ENCODE measurements around the gene PGBD5.
"Not testable (repeated sequence)": the region's sequence is repeated elsewhere in the genome, so short reads cannot be mapped to it uniquely, and the experiment has no call there.

Gene PGBD5, protein sequence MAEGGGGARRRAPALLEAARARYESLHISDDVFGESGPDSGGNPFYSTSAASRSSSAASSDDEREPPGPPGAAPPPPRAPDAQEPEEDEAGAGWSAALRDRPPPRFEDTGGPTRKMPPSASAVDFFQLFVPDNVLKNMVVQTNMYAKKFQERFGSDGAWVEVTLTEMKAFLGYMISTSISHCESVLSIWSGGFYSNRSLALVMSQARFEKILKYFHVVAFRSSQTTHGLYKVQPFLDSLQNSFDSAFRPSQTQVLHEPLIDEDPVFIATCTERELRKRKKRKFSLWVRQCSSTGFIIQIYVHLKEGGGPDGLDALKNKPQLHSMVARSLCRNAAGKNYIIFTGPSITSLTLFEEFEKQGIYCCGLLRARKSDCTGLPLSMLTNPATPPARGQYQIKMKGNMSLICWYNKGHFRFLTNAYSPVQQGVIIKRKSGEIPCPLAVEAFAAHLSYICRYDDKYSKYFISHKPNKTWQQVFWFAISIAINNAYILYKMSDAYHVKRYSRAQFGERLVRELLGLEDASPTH

DNA sequence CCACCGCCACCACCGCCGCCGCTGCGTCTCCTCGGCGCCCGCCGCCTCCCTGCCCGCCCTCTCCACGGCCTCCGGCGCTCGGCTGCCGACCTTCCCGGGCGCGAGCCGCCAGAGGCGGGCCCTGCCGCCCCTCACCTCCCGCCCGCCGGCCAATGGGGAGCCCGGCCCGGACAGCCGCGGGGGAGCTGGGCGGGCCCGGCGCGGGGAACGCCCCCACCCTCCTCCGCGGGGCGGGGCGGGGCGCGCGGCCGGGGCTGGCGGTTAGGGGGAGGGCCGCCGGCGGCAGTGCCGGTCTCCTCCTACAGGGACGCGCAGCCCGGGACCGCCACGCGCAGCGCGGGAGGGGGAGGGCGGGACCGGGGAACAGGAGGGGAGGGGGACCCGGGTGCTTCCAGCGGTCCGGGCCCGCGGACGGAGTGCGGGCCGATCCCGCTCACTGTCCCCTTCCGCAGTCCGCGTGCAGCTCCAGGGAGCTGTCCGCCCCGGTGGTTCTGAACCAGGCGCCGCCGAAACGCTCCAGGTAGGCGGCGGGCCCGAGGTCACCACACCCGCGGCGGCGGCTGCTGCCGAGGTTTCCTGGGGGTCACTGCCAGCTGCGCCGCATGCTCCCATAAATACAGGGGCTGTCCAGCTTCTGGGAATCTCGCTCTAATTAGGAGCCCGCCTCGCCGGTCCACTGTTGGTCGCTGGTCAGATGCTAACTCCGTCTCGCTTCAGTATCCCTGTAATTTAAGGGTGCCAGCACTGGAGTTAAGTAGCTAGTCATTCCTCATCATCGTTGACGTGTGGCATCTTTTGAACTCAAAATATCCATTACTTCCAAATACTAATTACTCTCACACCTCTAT is at the start of gene PGBD5:
Gene PGBD5 (minus strand): TSS at position 87 of the 848 bp plus-strand sequence. CDS start 404 bp downstream, outside the sequence.
- DNase-seq (ENCODE audit: low spot score), result peak; percentile 80

DNA sequence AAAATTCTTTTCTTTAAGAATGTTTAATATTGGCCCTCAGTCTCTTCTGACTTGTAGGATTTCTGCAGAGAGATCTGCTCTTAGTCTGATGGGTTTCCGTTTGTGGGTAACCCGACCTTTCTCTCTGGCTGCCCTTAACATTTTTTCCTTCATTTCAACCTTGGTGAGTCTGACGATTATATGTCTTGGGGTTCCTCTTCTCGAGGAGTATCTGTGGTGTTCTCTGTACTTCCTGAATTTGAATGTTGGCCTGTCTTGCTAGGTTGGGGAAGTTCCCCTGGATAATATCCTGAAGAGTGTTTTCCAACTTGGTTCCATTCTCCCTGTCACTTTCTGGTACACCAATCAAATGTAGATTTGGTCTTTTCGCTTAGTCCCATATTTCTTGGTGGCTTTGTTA is 48.8 kb upstream of the PGBD5 start:
- not testable (repeated sequence) for DNase-seq (ENCODE audit: low spot score)

DNA sequence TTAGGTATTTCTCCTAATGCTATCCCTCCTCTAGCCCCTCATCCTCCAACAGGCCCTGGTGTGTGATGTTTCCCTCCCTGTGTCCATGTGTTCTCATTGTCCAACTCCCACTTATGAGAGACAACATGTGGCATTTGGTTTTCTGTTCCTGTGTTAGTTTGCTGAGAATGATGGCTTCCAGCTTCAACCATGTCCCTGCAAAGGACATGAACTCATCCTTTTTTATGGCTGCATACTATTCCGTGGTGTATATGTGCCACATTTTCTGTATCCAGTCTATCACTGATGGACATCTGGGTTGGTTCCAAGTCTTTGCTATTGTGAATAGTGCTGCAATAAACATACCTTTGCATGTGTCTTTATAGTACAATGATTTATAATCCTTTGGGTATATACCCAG is 44.6 kb upstream of the PGBD5 start:
- not testable (repeated sequence) for DNase-seq (ENCODE audit: low spot score)

DNA sequence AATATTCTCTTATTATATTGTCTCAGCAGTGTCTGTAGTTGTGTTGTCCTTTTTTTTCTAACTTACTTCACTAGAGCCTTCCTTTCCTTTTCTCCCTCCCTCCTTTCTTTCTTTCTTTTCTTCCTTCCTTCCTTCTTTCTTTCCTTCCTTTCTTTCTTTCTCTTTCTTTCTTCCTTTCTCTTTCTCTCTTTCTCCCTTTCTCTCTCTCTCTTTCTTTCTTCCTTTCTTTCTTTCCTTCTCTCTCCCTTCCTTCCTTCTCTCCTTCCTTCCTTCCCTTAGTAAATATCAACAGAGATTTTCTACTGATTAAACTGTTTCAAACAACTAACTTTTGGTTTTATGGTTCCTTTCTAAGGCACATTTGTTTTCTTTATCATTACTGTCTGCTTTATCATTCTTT is 43.1 kb upstream of the PGBD5 start:
- no peak for DNase-seq (ENCODE audit: low spot score)

DNA sequence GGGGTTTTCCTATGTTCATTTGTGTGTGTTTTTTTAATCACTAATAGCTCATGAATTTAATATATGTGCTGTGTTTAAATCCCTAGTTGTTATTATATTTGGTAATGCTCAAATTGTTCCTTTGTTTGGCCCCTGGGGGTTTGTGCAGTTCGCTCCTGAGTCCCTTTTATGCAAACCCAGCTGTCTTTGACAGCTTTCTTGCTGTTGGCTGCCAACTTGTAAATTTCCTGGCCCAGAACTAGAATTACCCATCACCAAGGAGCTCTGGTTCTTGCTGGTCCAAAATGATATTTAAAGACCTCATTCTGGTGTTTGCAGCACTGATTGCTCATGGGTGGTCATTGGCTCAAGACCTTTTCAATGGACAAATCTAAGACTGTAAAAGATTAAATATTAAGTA is 39.6 kb upstream of the PGBD5 start:
- peak; percentile 66 for DNase-seq (ENCODE audit: low spot score)

DNA sequence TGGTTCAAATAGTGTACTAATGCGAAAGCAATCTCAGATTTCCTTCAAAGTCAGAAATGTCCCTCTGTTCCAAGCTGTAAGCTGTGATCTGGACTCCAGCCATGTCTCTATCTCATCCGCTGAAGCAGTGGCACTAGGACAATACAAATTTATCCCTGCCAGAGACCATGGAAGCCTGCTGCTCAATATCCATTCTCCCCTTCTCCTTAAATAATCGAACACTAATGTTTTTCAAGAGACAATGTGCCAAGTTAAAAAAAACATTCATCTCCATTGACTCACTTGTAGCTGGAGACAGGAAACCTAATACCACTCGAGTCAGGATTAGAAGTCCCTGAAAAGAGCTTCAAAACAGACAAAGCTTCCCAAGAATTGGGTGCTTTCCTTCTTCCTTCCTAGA is 38.5 kb upstream of the PGBD5 start:
- DNase-seq (ENCODE audit: low spot score), result peak; percentile 70

DNA sequence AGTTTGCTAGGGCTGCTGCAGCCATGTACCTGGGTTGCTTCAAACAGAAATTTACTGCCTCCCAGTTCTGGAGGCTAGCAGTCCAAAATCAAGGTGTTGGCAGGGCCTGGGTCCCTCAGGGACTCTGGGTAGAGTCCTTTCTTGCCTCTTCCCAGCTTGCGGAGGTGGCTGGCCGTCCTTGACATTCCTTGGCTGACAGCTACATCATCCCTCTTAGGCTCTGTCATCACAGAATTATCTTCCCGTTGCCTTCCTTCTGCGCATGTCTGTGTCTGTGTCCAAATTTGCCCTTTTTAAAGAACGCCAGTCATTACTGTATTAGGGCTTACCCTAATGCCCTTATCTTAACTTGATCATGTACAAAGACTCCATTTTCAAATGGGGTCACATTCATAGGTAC is 37.6 kb upstream of the PGBD5 start:
- DNase-seq (ENCODE audit: low spot score), result no peak

DNA sequence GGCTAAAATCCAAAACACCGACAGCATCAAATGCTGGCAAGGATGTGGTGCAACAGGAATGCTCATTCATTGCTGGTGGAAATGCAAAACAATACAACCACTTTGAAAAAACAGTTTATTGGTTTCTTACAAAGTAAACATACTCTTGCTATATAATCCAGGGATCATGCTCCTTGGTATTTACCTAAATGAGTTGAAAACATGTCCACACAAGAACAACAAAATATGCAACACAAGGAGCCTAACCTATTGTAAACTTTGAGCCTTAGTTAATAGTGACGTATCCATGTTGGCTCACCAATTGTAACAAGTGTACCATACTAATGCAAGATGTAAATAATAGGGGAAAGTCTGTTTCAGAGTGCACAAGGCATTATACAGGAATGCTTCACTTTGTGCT is 37.2 kb upstream of the PGBD5 start:
- no peak for DNase-seq (ENCODE audit: low spot score)

DNA sequence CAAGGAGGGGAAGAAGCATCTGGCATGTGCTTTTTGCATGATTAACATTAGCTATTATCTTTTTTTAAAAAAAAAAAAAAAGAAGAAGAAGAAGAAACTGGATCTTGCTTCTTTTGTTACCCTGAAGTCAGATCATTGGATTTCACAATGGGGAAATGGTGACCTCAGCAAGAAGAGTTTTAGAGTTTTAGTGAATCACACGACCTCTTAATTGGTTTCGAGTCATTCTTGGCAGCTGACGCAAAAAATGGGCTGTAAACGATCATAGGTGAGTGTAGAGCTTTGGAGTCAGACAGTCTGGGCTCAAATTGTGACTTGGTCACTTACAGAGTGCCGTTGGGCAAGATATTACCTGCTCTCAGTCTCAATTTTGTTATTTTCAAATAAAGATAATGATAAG is 33.3 kb upstream of the PGBD5 start:
- no peak for DNase-seq (ENCODE audit: low spot score)

DNA sequence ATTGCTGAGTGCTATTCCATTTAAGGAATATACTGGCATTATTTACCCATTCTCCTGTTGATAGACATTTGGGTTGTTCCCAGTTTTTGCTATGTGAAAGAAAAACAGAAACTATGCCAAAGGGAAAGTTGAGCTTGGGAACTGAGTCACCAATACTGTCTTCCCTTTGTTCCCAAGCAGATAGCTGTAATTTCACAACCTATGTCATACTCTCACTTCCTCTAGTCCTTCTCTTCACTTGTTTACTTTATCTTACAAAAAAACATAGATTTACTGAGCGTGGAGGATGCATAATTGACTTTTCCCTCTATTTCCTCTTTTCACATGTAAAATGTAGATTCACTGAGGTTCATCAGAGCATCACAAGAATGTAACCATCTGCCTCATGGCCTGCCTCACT is 32.4 kb upstream of the PGBD5 start:
- DNase-seq (ENCODE audit: low spot score), result no peak

DNA sequence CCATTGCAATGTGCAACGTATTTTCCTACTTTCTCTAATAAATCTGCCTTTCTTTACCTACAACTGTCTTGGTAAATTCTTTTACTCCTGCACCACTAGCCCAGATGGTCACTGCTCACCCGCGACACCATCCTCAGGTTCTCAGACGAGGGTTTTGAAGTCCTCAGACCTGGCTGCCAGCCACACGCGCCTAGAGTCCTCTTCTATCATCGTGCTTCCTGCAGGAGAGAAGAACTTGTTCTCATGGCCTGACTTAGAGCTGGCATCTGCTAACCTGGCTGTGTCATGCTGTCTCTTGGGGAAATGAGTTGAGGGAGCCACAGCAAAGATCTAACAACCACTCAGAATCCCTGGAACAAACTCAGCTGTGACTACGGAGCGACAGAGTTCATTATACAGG is 30.3 kb upstream of the PGBD5 start:
- DNase-seq (ENCODE audit: low spot score), result no peak

DNA sequence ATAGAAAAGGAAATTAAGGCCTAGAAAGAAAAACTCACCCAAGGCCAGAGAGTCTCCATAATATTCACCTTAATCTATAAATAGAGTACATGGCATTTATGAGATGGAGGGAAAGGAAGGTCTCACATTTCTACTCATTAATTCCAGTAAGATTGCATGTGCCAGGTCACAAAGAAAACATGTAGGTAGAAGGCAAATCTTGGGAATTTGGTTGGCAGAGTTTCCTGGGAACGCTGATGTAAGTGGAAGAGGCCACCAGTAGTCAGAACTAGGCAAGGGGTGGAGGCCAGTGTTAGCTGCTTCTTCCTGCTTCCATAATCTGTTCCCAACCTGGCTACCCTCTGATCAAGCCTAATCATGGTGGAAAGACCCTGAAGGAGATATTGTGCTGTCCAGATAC is 29.2 kb upstream of the PGBD5 start:
- DNase-seq (ENCODE audit: low spot score), result no peak

DNA sequence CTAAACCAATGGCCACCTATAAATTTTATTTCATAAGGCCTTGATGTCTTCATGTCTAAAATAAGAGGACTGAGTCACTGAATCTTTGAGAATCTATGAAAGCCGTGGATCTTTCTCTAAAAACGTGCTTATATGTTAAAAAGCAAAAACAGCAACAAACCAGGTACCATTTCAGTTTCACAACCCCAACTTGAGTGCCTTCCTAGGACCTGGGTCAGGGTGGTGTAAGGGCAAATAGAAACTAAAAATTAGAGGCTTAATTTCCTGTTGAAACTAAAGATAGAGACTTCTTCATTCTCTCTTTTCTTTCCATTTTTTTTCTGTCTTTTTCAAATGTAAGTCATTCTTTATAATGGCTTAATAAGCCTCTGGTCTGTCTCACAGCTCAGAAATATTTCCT is 27.2 kb upstream of the PGBD5 start:
- DNase-seq (ENCODE audit: low spot score), result no peak

DNA sequence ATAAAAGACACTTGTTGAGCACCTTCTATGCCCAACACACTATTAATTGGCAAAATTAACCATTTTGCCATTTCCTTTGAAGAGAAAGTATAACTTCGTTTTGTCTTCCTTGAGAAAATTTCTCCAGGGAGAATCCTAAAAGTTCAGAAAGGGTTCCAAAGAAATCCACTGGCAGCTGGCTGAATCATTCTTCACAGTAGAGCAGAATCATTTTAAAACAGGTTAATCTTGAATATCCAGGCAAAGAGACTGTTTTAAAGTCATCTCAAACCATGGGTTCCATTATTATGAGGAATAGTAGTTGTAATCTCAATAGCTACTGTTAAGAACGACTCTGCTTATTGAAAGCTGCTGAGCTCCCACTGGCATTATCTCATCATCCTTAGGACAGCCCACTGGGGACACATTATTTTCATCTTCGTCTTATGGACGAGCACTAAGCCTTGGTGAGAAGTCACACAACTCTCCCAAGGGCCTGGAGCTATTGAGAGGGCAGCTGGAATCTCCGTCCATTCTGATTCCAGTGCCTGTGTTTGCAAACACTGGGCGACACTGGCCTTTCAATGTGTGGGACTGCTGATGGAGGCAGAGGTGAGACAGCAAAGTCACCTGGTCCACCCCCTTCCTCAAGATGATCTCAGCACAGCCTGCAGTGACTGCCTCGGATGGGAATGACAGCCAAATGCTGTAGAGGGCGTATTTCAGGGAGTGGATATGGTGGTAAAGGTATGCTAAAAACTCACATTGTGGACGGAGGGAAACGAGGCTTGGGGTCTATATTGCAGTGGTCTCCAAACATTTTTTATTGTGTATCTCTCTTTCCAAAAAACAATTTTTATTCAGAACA is 15.3 kb upstream of the PGBD5 start:
- DNase-seq (ENCODE audit: low spot score), result no peak

DNA sequence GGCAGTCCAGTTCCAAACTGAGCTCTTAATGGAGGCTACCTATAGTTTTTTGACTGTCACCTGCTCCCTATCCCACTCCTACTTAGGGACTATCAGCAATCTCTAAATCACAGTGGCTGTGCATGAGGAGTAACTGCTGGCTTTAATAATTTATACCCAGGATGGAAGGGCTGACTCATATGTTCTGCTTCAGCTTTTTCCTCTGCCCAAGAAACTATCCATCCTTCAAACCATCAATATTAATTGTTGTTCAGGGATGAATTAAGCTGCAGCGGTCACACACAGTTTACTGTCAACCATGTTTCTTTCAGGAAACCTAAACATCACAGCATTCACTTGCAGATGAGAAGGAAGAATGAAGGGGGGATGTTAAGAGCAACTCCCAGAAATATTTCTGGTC is 9.0 kb upstream of the PGBD5 start:
- DNase-seq (ENCODE audit: low spot score), result no peak

DNA sequence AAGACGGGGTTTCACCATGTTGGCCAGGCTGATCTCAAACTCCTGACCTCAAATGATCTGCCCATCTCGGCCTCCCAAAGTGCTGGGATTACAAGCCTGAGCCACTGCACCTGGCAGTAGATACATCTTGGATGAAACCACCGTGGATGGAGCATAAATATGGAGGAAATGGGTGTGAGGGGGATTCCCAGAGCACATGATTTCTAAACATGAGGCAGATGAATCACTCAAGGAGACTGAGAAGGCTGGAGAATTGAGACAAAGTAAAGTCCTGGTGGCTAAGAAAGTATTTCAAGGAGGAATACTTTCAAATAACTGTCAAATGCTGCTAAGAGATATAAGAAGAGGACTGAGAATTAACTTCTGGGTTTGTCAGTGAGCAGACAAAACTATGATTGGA is 5.4 kb upstream of the PGBD5 start:
- no peak for DNase-seq (ENCODE audit: low spot score)

DNA sequence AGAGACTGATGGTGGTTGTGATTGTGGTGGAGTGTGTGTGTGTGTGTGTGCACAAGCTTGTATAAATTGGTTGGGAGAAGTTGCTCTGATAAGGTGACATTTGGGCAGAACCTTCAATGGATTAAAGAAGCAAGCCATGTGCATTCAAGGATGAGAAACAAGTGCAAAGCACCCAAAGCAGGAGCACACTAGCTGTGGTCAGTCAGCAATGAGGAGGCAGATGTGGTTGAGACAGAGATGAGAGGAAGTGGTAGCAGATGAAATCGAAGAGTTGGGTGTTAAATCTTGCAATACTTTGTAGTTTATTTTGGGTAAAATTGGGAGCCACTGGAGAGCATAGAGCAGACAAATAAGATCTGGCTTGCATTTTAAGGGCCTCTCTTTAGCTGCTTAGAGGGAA is 4.4 kb upstream of the PGBD5 start:
- no peak for DNase-seq (ENCODE audit: low spot score)

DNA sequence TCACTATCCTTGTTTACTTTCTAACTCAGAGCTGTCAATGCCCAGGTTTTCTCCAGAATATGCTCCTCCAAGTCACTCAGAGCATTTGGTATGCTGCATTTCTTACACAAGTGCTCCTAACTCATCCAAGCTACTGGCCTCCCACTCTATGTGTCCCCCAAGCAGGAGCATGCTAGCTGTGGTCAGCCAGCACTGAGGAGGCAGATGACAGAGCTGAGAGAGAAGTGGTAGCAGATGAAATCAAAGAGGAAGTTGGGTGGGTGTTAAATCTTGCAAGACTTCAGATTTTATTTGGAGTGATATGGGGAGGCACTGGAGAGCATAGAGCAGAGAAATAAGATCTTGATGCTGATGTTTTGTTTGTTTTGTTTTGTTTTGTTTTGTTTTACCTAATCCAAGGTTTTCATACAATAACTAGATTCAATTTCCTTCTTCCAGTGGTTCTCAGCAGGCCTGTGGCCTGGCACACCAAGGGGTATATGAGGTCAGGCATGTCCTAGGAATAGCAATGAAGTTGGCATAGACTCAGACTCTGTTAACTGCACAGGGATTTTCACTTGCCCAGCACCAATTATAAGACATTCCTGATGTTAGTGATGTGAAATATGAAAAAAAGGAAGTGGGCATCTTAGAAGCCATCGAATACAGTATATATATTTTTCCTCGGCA is 3.1 kb upstream of the PGBD5 start:
- DNase-seq (ENCODE audit: low spot score), result no peak

DNA sequence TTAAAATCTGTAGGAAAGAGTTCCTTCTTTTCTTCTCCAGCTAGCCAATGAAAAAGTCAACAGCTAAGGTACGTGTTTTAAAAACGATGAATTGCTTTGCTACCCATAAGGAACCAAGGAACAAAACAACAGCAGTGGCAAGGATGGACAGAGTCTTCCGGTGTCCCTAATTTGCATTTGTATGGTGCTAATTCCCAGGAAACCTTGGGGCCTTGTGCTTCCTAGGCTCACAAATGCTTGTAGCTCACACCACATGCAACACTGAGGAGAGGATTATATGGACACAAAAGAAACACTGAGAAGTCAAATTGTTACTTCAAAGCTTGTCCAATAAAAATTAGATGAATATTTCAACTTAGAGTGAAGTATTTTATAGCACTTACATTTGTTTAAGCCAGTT is 1.8 kb upstream of the PGBD5 start:
- DNase-seq (ENCODE audit: low spot score), result no peak

DNA sequence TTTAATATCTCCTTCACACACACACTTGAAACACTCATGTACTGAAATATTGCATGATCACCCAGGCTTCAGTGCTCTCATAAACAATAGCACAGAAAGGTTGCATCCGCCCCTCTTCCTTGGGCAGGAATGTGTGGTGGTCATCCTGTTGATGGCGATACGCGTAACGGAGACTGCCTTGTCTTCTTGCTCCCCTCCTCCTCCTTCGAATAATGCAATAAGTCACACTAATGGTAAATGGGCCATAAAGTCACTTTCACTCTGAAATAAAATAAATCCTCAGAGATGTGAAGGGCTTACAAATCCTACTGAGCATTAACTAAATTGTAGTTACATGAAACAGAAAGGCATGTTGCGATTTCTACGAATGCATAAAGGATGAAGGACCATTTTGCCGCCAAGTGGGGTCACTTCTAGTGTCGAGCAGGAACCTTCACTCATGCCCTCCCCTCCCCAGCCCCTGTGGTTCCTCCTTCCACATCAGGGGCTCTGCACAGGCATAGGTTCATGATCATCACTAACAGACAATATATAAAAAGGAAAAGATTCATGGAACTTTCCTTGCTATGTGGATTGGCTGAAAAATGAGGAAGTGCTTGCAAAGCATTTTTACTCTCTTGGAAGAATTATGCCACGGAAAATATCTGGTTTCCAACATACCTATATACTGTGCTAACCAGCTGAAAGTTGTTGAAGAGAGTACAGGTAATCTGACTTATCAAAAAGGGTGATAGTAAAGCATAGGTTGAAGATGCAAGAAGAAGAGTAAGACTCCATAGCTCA is 1.2 kb upstream of the PGBD5 start:
- no peak for DNase-seq (ENCODE audit: low spot score)

Measured in cerebellar cortex (tissue), 1 donor.